HepG2 (cell line): ENCODE results near the gene SPINK4. TPM values are rescaled to one million over a fixed set of nuclear protein-coding genes. Genes with fewer than 3 reads are reported as not detected.

Source experiments
- BRCA1 ChIP-seq: sonication (generic); formaldehyde crosslinking; IDR thresholded peaks from 2 replicates; pipeline ENCODE4 v1.4.0; 2020; ENCODE audit warnings: missing genetic modification reagents
- ETV6 ChIP-seq: sonication (generic); formaldehyde crosslinking; conservative IDR thresholded peaks from 2 replicates; pipeline ENCODE4 v1.4.0; 2020; ENCODE audit warnings: missing genetic modification reagents
- FOXJ3 ChIP-seq: sonication (generic); formaldehyde crosslinking; IDR thresholded peaks from 2 replicates; pipeline ENCODE4 v1.4.0; 2020; ENCODE audit warnings: missing genetic modification reagents, mild to moderate bottlenecking, borderline replicate concordance
- FOXK1 ChIP-seq: sonication (generic); formaldehyde crosslinking; IDR thresholded peaks from 2 replicates; pipeline ENCODE4 v1.4.0; 2020; ENCODE audit warnings: low read depth, missing genetic modification reagents, borderline replicate concordance
- HNRNPLL ChIP-seq: fragments of 200-400 bp; formaldehyde crosslinking; IDR thresholded peaks from 2 replicates; pipeline ENCODE4 v1.6.1; 2017; ENCODE audit warnings: mild to moderate bottlenecking, low read depth, low read length; ENCODE audit not compliant: poor library complexity, severe bottlenecking
- MTA3 ChIP-seq: sonication (generic); formaldehyde crosslinking; IDR thresholded peaks from 2 replicates; pipeline ENCODE4 v1.4.0; 2020; ENCODE audit warnings: missing genetic modification reagents
- PATZ1 ChIP-seq: sonication (generic); formaldehyde crosslinking; IDR thresholded peaks from 2 replicates; pipeline ENCODE4 v1.4.0; 2020; ENCODE audit warnings: missing genetic modification reagents
- PCBP2 ChIP-seq: fragments of 200-400 bp; formaldehyde crosslinking; optimal IDR thresholded peaks from 2 replicates; pipeline ENCODE3; 2018; ENCODE audit warnings: low read length, low read depth; ENCODE audit not compliant: poor library complexity, severe bottlenecking
- POGZ ChIP-seq: sonication (generic); formaldehyde crosslinking; IDR thresholded peaks from 2 replicates; pipeline ENCODE4 v1.4.0; 2020; ENCODE audit warnings: mild to moderate bottlenecking, missing genetic modification reagents
- PTBP1 ChIP-seq: fragments of 200-400 bp; formaldehyde crosslinking; IDR thresholded peaks from 2 replicates; pipeline ENCODE4 v1.6.1; 2018; ENCODE audit warnings: low read length, low read depth; ENCODE audit not compliant: poor library complexity, severe bottlenecking
- RFX5 ChIP-seq: IDR thresholded peaks from 2 replicates; pipeline ENCODE4 v1.6.1; 2011; ENCODE audit warnings: low read depth, low read length, improper control_type of control experiment
- TOE1 ChIP-seq: sonication (generic); formaldehyde crosslinking; IDR thresholded peaks from 2 replicates; pipeline ENCODE4 v1.4.0; 2020; ENCODE audit warnings: mild to moderate bottlenecking, missing genetic modification reagents
- ZNF329 ChIP-seq: sonication (generic); formaldehyde crosslinking; IDR thresholded peaks from 2 replicates; pipeline ENCODE4 v1.9.0; 2021; ENCODE audit warnings: low read depth, mild to moderate bottlenecking, missing genetic modification reagents
- ZNF460 ChIP-seq: sonication (generic); formaldehyde crosslinking; IDR thresholded peaks from 2 replicates; pipeline ENCODE4 v1.5.1; 2020; ENCODE audit warnings: missing genetic modification reagents, mild to moderate bottlenecking, borderline replicate concordance
- ZNF557 ChIP-seq: sonication (generic); formaldehyde crosslinking; IDR thresholded peaks from 2 replicates; pipeline ENCODE4 v1.4.0; 2020; ENCODE audit warnings: missing genetic modification reagents
- ZNF577 ChIP-seq: sonication (generic); formaldehyde crosslinking; IDR thresholded peaks from 2 replicates; pipeline ENCODE4 v1.4.0; 2020; ENCODE audit warnings: mild to moderate bottlenecking, low read depth, missing genetic modification reagents, borderline replicate concordance
- ZNF737 ChIP-seq: sonication (generic); formaldehyde crosslinking; IDR thresholded peaks from 2 replicates; pipeline ENCODE4 v1.5.0; 2020; ENCODE audit warnings: missing genetic modification reagents, mild to moderate bottlenecking, borderline replicate concordance
- ZNF790 ChIP-seq: sonication (generic); formaldehyde crosslinking; IDR thresholded peaks from 2 replicates; pipeline ENCODE4 v1.8.0; 2022; ENCODE audit warnings: missing genetic modification reagents, mild to moderate bottlenecking, borderline replicate concordance
- ZNF816 ChIP-seq: sonication (generic); formaldehyde crosslinking; IDR thresholded peaks from 2 replicates; pipeline ENCODE4 v1.8.0; 2022; ENCODE audit warnings: missing genetic modification reagents, mild to moderate bottlenecking, borderline replicate concordance
- ZNF850 ChIP-seq: sonication (generic); formaldehyde crosslinking; conservative IDR thresholded peaks from 2 replicates; pipeline ENCODE4 v1.9.0; 2021; ENCODE audit warnings: mild to moderate bottlenecking, missing genetic modification reagents
- polyA plus RNA-seq, 8 experiments: library from polyadenylated mRNA; depleted of rRNA in 3 of 8; stranded (reverse) in 7 of 8; unstranded in 1 of 8; fragments of >200 nt; fragmentation: Illumina TruSeq in 4 of 8; extraction: Trizol in 4 of 8; gene quantifications; 2 replicates each; pipeline versions ENCODE4 v1.2.1 to v1.2.3, GENCODE V29; 2011 to 2016; ENCODE audit warnings: low read depth in 4 of 8, missing spikeins in 1 of 8, mixed read lengths in 1 of 8; ENCODE audit not compliant: insufficient read depth in 1 of 8
- total RNA-seq, 5 experiments: library from RNA; depleted of rRNA; stranded (reverse); fragments of >200 nt; fragmentation: Illumina TruSeq; extraction: Trizol; gene quantifications; 2 replicates each; pipeline ENCODE4 v1.2.3, GENCODE V29; 2016; ENCODE audit warnings: low read depth in 1 of 5
- TF ChIP-seq, protein P1 (sequence below): IDR thresholded peaks from 2 replicates; pipeline ENCODE4 v1.6.1; 2016; ENCODE audit warnings: mild to moderate bottlenecking, missing biosample characterization, missing genetic modification reagents
- TF ChIP-seq, protein P2 (sequence below), 2 experiments: sonication (generic) in 1 of 2; formaldehyde crosslinking in 1 of 2; IDR thresholded peaks; 2 replicates each; pipeline versions ENCODE4 v1.4.0 to v1.6.1; 2016 to 2020; ENCODE audit warnings: borderline replicate concordance in 1 of 2, low read depth in 1 of 2, mild to moderate bottlenecking in 1 of 2, missing genetic modification reagents in 1 of 2

Gene SPINK4
- total and polyA plus RNA-seq, 2 of the 13 experiments (the other 11 are each of a cell fraction or from before 2014, with no cell fraction given), result 0.53 to 3.4 TPM

DNA sequence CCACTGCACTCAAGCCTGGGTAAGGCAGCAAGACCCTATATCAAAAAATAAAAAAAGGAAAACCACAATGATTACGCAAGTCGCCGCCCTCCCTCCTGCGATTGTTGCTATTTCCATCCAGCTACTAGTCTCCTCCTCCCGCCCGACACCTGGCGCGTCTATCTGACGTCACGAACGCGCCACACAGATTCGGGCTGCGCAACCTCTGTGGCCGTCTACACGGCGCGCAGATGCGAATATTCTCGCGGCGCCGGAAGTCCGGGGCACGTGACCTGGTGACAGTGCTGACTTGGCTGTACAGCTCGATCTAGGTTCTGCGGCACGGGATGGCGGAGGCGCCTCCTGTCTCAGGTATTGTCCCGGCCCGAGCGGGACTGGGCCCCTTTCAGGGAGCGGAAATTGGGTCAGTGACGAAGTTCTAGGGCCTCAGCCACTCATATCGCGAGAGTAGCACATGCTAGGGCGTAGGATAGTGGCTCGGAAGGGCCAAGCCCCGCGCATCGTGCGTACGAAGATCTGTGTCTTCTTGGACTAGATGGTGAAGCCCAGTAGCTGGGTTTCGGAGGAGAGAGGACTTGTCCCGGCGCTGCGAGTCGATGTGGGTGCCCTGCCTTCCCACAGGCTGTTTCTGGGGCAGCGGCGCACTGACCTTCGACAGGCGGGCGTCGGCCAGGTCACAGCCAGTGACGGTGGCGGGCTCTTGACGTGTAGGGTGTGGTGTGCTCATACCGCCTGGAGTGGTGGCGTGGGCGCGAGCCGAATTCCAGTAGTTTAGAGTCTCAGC is 50.5 kb downstream of the SPINK4 start, which contains the start of gene NFX1 (continued):
- TF ChIP-seq MTA3 (no peak), BRCA1 (CRISPR knock-in tag) (peak; percentile 83; the same call in 1 of the 2 replicates), POGZ (CRISPR knock-in tag) (peak; percentile 98), FOXK1 (peak; percentile 98), HNRNPLL (peak; percentile 82), FOXJ3 (CRISPR knock-in tag) (0 out of 2 replicates have a peak, but pooled peaks have one; percentile 49), PATZ1 (CRISPR knock-in tag) (peak; percentile 67), ZNF737 (CRISPR knock-in tag) (peak; percentile 28; the same call in 1 of the 2 replicates), ZNF460 (peak; percentile 62; the same call in 1 of the 2 replicates), ZNF790 (CRISPR knock-in tag) (peak; percentile 83; the same call in 1 of the 2 replicates), ETV6 (CRISPR knock-in tag) (0 out of 2 replicates have a peak, but pooled peaks have one; percentile 19), PTBP1 (peak; percentile 3), RFX5 (peak; percentile 82), ZNF577 (CRISPR knock-in tag) (0 out of 2 replicates have a peak, but pooled peaks have one; percentile 18), TOE1 (peak; percentile 81; the same call in 1 of the 2 replicates), ZNF850 (CRISPR knock-in tag) (0 out of 2 replicates have a peak, but pooled peaks have one; percentile 38), PCBP2 (no peak), ZNF816 (CRISPR knock-in tag) (peak; percentile 88; the same call in 1 of the 2 replicates), ZNF557 (CRISPR knock-in tag) (peak; percentile 24; the same call in 1 of the 2 replicates), ZNF329 (CRISPR knock-in tag) (peak; percentile 93)
- TF ChIP-seq, protein P1, sequence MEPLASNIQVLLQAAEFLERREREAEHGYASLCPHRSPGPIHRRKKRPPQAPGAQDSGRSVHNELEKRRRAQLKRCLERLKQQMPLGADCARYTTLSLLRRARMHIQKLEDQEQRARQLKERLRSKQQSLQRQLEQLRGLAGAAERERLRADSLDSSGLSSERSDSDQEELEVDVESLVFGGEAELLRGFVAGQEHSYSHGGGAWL, result peak; percentile 96
- TF ChIP-seq, protein P2, sequence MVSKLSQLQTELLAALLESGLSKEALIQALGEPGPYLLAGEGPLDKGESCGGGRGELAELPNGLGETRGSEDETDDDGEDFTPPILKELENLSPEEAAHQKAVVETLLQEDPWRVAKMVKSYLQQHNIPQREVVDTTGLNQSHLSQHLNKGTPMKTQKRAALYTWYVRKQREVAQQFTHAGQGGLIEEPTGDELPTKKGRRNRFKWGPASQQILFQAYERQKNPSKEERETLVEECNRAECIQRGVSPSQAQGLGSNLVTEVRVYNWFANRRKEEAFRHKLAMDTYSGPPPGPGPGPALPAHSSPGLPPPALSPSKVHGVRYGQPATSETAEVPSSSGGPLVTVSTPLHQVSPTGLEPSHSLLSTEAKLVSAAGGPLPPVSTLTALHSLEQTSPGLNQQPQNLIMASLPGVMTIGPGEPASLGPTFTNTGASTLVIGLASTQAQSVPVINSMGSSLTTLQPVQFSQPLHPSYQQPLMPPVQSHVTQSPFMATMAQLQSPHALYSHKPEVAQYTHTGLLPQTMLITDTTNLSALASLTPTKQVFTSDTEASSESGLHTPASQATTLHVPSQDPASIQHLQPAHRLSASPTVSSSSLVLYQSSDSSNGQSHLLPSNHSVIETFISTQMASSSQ (IDR thresholded peaks at IDR 0.05; ENCODE audit: low read depth), result peak; percentile 28; the same call in 1 of the 2 replicates
- TF ChIP-seq, protein P2 (CRISPR knock-in tag; IDR thresholded peaks at IDR 0.05; ENCODE audit: borderline replicate concordance), result peak; percentile 62; the same call in 1 of the 2 replicates
